ENCODE measurements around the gene PITPNM2.

Gene PITPNM2

GRCh38 chr12:123148655-123149054 is 2.2 kb downstream of the PITPNM2 start:
- in situ Hi-C loops (cut with MboI; ENCODE audit: low pct_unique_long_range_greater_than_20kb, low sequenced_read_pairs) = no loop called here
- no peak for DNase-seq

GRCh38 chr12:123148223-123148622 is 2.7 kb downstream of the PITPNM2 start:
- DNase-seq = no peak
- in situ Hi-C loops (cut with MboI; ENCODE audit: low pct_unique_long_range_greater_than_20kb, low sequenced_read_pairs) = no loop called here

- in situ Hi-C loops (cut with MboI; ENCODE audit: low pct_unique_long_range_greater_than_20kb, low sequenced_read_pairs) = no loop called here
- DNase-seq = no peak
Observed at GRCh38 chr12:123145211-123145610, 5.7 kb downstream of the PITPNM2 start.

GRCh38 chr12:123143736-123144461 is 7.0 kb downstream of the PITPNM2 start:
- in situ Hi-C loops (cut with MboI; ENCODE audit: low pct_unique_long_range_greater_than_20kb, low sequenced_read_pairs) = no loop called here
- DNase-seq = no peak

- peak; percentile 87 for DNase-seq
- in situ Hi-C loops (cut with MboI; ENCODE audit: low pct_unique_long_range_greater_than_20kb, low sequenced_read_pairs) = no loop called here
Observed at GRCh38 chr12:123142921-123143735, 7.8 kb downstream of the PITPNM2 start.

GRCh38 chr12:123142518-123142840 is 8.4 kb downstream of the PITPNM2 start:
- DNase-seq = peak; percentile 35
- in situ Hi-C loops (cut with MboI; ENCODE audit: low pct_unique_long_range_greater_than_20kb, low sequenced_read_pairs) = no loop called here

GRCh38 chr12:123141615-123142517 is 9.0 kb downstream of the PITPNM2 start:
- in situ Hi-C loops (cut with MboI; ENCODE audit: low pct_unique_long_range_greater_than_20kb, low sequenced_read_pairs) = no loop called here
- peak; percentile 5 for DNase-seq

GRCh38 chr12:123140676-123141614 is 9.9 kb downstream of the PITPNM2 start:
- no peak for DNase-seq
- in situ Hi-C loops (cut with MboI; ENCODE audit: low pct_unique_long_range_greater_than_20kb, low sequenced_read_pairs) = no loop called here

GRCh38 chr12:123139926-123140675 is 10.8 kb downstream of the PITPNM2 start:
- in situ Hi-C loops (cut with MboI; ENCODE audit: low pct_unique_long_range_greater_than_20kb, low sequenced_read_pairs) = no loop called here
- DNase-seq = peak; percentile 8

GRCh38 chr12:123135688-123136087 is 15.2 kb downstream of the PITPNM2 start:
- no peak for DNase-seq
- in situ Hi-C loops (cut with MboI; ENCODE audit: low pct_unique_long_range_greater_than_20kb, low sequenced_read_pairs) = no loop called here

- in situ Hi-C loops (cut with MboI; ENCODE audit: low pct_unique_long_range_greater_than_20kb, low sequenced_read_pairs) = no loop called here
- no peak for DNase-seq
Observed at GRCh38 chr12:123134826-123135225, 16.1 kb downstream of the PITPNM2 start.

- in situ Hi-C loops (cut with MboI; ENCODE audit: low pct_unique_long_range_greater_than_20kb, low sequenced_read_pairs) = no loop called here
- DNase-seq = no peak
Observed at GRCh38 chr12:123134271-123134671, 16.6 kb downstream of the PITPNM2 start.

GRCh38 chr12:123133701-123134100 is 17.2 kb downstream of the PITPNM2 start:
- in situ Hi-C loops (cut with MboI; ENCODE audit: low pct_unique_long_range_greater_than_20kb, low sequenced_read_pairs) = no loop called here

GRCh38 chr12:123132951-123133619 is 17.8 kb downstream of the PITPNM2 start:
- in situ Hi-C loops (cut with MboI; ENCODE audit: low pct_unique_long_range_greater_than_20kb, low sequenced_read_pairs) = no loop called here
- DNase-seq = no peak

More at GRCh38 chr12:123133701-123134100, 17.2 kb downstream of the PITPNM2 start:
- DNase-seq = no peak

GRCh38 chr12:123131879-123132402 is 18.9 kb downstream of the PITPNM2 start:
- in situ Hi-C loops (cut with MboI; ENCODE audit: low pct_unique_long_range_greater_than_20kb, low sequenced_read_pairs) = no loop called here
- DNase-seq = no peak

GRCh38 chr12:123131291-123131832 is 19.5 kb downstream of the PITPNM2 start:
- in situ Hi-C loops (cut with MboI; ENCODE audit: low pct_unique_long_range_greater_than_20kb, low sequenced_read_pairs) = no loop called here
- DNase-seq = no peak

- in situ Hi-C loops (cut with MboI; ENCODE audit: low pct_unique_long_range_greater_than_20kb, low sequenced_read_pairs) = no loop called here
Observed at GRCh38 chr12:123129621-123130020, 21.3 kb downstream of the PITPNM2 start.

More at GRCh38 chr12:123129621-123130020, 21.3 kb downstream of the PITPNM2 start:
- no peak for DNase-seq

Data from KBM-7 (cell line).